Neutrophil (primary cell): ENCODE data around the gene IMMT.
"Not testable (repeated sequence)": the region's sequence is repeated elsewhere in the genome, so short reads cannot be mapped to it uniquely, and the experiment has no call there.

Experiments
- H3K27ac ChIP-seq: fragments of 200-600 bp; sonication (generic); 2 replicates; pipeline ENCODE4 v1.5.1; 2016; ENCODE audit warnings: mild to moderate bottlenecking, moderate library complexity
- H3K27me3 ChIP-seq: fragments of 200-600 bp; sonication (generic); 2 replicates; pipeline ENCODE4 v1.6.0; 2016; ENCODE audit warnings: mild to moderate bottlenecking
- H3K36me3 ChIP-seq: fragments of 200-600 bp; sonication (generic); 2 replicates; pipeline ENCODE4 v1.5.1; 2017
- H3K4me1 ChIP-seq, 2 experiments: fragments of 200-600 bp in 1 of 2; sonication (generic) in 1 of 2; 1 replicate in 1 of 2; 2 replicates in 1 of 2; pipeline versions ENCODE4 v1.5.1 to v1.6.1; 2013 to 2016; ENCODE audit warnings: low read depth in 1 of 2, low read length in 1 of 2, mild to moderate bottlenecking in 1 of 2, moderate library complexity in 1 of 2; ENCODE audit not compliant: control insufficient read depth in 1 of 2, insufficient read depth in 1 of 2
- H3K4me3 ChIP-seq, 2 experiments: fragments of 200-600 bp in 1 of 2; sonication (generic) in 1 of 2; 1 replicate in 1 of 2; 2 replicates in 1 of 2; pipeline ENCODE4 v1.5.1; 2013 to 2016; ENCODE audit warnings: low read depth in 1 of 2, low read length in 1 of 2, mild to moderate bottlenecking in 1 of 2, moderate library complexity in 1 of 2
- H3K9me3 ChIP-seq: fragments of 200-600 bp; sonication (generic); 2 replicates; pipeline ENCODE4 v1.5.1; 2016
- TF ChIP-seq, protein P1 (sequence below): fragments of 200-600 bp; sonication (generic); IDR thresholded peaks from 2 replicates; pipeline ENCODE4 v1.5.1; 2016; ENCODE audit warnings: antibody characterized with exemption

Gene IMMT

DNA sequence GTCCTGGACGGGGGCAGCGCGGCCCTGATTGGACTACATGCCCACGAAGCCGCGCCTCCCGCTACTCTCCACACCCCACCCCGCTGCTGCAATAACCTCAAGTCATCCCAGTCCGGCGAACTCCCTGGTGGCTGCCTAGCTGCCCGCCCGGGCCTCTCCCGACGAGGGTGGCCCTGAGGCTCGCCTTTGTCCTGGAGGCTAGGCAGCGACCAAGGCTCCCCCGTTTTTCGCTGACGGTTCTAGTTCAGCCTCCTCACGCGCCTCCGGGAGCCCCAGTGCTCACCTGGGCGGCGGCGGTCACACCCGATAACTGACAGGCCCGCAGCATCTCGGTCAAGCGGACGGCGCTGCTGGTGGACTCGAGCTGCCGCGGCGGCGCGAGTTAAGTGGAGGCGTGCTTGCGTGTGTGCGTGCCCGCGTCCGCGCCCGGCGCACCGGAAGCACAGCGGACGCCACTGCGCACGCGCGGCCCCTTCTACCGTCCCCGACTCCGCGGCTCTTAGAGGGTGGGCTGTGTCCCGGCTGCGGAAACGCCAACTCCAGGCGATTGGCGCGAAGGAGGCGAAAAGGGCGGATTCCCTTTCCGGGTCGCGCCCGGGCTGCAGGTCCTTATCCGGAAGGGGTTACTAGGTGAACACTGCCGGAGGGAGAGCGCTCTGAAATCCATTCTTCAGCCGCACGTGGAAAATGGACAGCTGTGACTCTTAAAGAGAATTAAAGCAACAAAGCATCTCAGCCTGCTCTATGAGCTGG lies at the start of gene IMMT:
Gene IMMT (minus strand): TSS at position 408 of the 753 bp plus-strand sequence. CDS start 80 bp downstream, at position 328.
- Histone ChIP-seq H3K36me3 (no peaks in the 10 kb centered on the region), H3K27me3 (no peaks in the 10 kb centered on the region), H3K4me1 (peaks cover 23 to 25% of the 10 kb centered on the region in 2 experiments), H3K27ac (peak within 1 kb of the TSS; percentile 92), H3K9me3 (no peaks in the 10 kb centered on the region), H3K4me3 (peak within 1 kb of the TSS; percentile 86 to 91)
- TF ChIP-seq, protein P1, sequence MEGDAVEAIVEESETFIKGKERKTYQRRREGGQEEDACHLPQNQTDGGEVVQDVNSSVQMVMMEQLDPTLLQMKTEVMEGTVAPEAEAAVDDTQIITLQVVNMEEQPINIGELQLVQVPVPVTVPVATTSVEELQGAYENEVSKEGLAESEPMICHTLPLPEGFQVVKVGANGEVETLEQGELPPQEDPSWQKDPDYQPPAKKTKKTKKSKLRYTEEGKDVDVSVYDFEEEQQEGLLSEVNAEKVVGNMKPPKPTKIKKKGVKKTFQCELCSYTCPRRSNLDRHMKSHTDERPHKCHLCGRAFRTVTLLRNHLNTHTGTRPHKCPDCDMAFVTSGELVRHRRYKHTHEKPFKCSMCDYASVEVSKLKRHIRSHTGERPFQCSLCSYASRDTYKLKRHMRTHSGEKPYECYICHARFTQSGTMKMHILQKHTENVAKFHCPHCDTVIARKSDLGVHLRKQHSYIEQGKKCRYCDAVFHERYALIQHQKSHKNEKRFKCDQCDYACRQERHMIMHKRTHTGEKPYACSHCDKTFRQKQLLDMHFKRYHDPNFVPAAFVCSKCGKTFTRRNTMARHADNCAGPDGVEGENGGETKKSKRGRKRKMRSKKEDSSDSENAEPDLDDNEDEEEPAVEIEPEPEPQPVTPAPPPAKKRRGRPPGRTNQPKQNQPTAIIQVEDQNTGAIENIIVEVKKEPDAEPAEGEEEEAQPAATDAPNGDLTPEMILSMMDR, result no peak

DNA sequence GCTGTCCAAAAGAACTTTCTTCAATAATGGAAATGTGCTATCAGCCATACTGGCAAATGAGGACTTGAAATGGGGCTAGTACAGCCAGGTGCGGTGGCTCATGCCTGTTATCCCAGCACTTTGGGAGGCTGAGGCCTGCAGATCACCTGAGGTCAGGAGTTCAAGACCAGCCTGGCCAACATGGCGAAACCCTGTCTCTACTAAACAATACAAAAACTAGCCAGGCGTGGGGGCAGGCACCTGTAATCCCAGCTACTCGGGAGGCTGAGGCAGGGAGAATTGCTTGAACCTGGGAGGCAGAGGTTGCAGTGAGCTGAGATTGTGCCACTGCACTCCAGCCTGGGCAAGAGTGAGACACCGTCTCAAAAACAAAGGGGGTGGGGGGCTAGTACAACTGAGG lies 49.5 kb upstream of the IMMT start:
- H3K27ac ChIP-seq, H3K4me3 ChIP-seq, H3K36me3 ChIP-seq, H3K27me3 ChIP-seq, H3K9me3 ChIP-seq, H3K4me1 ChIP-seq: not testable (repeated sequence)

GRCh38 chr2:86243950-86244733 lies 48.9 kb upstream of the IMMT start:
- Histone ChIP-seq H3K4me3 (no peak overlapping the region), H3K36me3 (no peaks in the 10 kb centered on the region), H3K27ac (no peak overlapping the region), H3K4me1 (no peaks in the 10 kb centered on the region), H3K9me3 (no peaks in the 10 kb centered on the region), H3K27me3 (no peaks in the 10 kb centered on the region)
- TF ChIP-seq, protein P1, result no peak

- Histone ChIP-seq H3K4me1 (no peaks in the 10 kb centered on the region), H3K27me3 (peaks cover 5% of the 10 kb centered on the region)
Observed at GRCh38 chr2:86243272-86243671, 48.0 kb upstream of the IMMT start.

DNA sequence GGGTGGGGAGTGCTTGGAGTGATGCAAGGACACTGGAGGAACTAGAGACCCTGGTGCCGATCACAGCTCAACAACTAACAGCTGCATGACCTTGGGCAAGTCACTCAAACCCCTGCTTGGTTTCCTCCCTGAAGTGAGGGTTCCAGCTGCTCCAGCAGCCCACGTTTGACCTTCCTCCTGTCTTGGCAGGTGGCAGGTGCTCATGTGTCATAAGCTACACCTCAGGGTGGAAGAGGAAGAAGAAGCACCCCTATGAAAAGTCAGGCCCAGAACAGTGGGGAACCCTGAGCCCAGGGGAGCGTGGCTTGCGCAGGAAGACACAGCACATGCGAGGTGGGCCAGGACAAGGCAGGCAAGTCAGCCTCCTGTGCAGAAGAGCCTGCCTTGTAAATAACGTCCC lies 46.3 kb upstream of the IMMT start:
- Histone ChIP-seq H3K4me1 (no peaks in the 10 kb centered on the region), H3K36me3 (no peaks in the 10 kb centered on the region), H3K4me3 (no peak overlapping the region), H3K9me3 (no peaks in the 10 kb centered on the region), H3K27me3 (peaks cover 12% of the 10 kb centered on the region), H3K27ac (no peak overlapping the region)
- TF ChIP-seq, protein P1, result no peak

More at GRCh38 chr2:86243272-86243671, 48.0 kb upstream of the IMMT start:
- Histone ChIP-seq H3K9me3 (no peaks in the 10 kb centered on the region), H3K4me3 (no peak overlapping the region), H3K27ac (no peak overlapping the region), H3K36me3 (no peaks in the 10 kb centered on the region)
- TF ChIP-seq, protein P1, result no peak

- H3K27me3 ChIP-seq, result peaks cover 12% of the 10 kb centered on the region
- H3K36me3 ChIP-seq, result no peaks in the 10 kb centered on the region
- H3K9me3 ChIP-seq, result no peaks in the 10 kb centered on the region
- H3K4me3 ChIP-seq, result no peak overlapping the region
- H3K27ac ChIP-seq, result no peak overlapping the region
- TF ChIP-seq, protein P1, result no peak
- H3K4me1 ChIP-seq, result no peaks in the 10 kb centered on the region
Observed at GRCh38 chr2:86240251-86240650, 45.0 kb upstream of the IMMT start.
